Left hindlimb (tissue), 1 donor: ENCODE measurements around the gene ARHGDIB.

Experiments
- DNase-seq: peaks from one replicate; pipeline ENCODE4 v3.0.0-alpha.2; 2018

The ARHGDIB gene

GRCh38 chr12:14954269-14954668 is 7.1 kb downstream of the ARHGDIB start:
- no peak for DNase-seq

DNA sequence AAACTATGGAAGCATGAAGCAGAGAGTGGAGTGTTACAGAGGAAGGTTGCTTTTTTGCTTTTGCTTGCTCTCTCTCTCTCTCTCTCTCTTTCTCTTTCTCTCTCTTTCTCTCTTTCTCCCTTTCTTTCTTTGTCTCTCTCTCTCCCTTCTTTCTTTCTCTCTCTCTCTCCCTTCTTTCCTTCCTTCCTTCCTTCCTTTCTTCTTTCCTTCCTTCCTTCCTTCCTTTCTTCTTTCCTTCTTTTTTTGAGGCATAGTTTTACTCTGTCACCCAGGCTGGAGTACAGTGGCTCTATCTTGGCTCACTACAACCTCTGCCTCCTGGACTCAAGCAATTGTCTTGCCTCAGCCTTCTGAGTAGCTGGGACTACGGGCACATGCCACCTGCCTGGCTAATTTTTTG is 7.6 kb downstream of the ARHGDIB start:
- no peak for DNase-seq

- DNase-seq, result no peak
Measured at GRCh38 chr12:14952299-14952921, 9.0 kb downstream of the ARHGDIB start.

GRCh38 chr12:14951851-14952250 is 9.6 kb downstream of the ARHGDIB start:
- DNase-seq, result no peak

DNA sequence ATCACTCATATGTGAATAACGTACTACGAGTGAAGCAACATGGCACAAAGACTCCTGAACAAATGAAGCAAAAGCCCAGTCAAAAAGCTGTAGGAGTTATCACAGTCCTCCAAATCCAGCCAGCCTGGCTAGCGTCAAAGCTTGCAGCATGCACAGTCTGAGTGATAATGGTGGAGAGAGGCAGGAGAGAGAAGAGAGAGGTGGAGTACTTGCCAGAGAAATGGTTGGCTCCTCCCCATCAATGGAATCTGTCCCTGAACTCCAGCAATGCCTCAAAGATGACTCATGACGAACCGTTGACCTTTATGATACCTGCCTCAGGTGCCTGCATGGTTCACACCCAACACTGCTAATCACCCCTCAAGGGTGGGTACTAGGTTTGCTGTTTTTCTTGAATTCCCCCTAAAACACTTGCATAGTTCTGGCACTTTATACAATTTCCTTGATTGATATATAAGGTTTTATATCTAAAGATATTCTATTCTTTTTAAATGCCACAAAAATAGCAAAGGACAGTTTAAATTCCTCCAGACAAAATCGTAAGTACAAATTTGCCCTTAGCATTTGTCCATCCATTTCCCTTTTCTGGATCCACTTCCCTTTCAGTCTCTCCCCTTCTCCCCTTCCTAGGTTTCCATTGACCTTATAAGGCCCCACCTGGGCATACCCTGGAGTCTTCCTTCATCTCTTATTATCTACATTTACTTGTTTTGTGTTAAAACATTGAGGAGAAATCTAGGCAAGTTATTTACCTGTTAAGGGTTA is 10.2 kb downstream of the ARHGDIB start:
- DNase-seq, result no peak

GRCh38 chr12:14950421-14950820 is 11.0 kb downstream of the ARHGDIB start:
- no peak for DNase-seq

DNA sequence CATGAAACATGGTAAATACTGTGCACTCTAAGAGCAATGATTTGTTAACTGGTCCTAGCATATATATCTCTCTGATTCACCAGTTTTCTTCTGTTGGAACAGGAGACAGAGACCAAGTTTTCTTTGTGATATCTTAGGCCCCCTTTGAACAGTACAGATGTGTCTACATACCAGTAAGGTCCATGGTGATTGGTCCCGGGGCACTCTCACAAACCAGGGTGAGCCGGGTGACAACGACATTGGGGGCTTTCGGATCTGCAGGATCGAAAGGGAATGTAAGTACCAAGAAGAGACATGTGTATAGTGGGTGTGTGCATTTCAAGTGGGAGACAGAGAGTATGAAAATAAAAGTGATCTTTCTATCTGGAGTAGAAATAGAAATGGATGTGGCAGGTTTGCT is 11.8 kb downstream of the ARHGDIB start:
- DNase-seq, result no peak

DNA sequence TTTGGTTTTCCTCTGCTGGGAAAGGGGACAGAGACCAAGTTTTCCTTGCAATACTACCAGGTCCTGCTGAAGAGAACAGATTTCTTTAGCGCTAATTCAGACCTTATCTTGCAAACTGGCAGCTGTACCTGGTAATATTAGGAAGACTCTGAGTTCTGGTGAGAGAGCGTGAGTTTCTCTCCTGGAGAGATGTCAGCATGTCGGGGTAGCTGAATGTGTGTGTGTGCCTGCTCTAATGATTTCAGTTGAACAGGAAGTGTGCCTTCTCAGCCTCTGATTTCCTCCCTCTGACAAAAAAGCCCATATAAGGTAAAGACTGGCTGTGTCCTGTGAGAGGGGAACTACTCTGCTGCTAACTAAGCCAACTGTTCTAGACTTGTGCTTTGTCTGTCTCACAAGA is 12.7 kb downstream of the ARHGDIB start:
- peak; percentile 54 for DNase-seq

DNA sequence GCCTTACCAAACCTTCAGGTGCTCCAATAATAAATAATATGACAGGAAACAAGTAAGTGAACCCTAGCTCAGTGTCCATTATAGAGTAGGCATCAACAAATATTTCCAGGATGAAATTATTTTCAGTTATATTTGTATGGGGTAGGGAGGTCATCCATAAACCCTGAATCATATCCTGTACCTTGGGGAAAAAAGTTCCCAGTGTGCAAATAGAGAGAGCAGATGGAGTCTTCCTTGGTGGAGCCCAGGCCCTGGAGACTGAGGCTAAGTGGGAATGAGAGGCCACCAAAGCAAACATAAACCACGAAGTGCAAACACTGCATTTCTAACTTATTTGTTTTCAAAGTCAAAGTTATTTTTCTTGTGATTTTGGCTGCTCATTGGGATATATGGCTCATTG is 14.5 kb downstream of the ARHGDIB start:
- DNase-seq, result no peak

- DNase-seq, result no peak
Measured at GRCh38 chr12:14946162-14946561, 15.2 kb downstream of the ARHGDIB start.

DNA sequence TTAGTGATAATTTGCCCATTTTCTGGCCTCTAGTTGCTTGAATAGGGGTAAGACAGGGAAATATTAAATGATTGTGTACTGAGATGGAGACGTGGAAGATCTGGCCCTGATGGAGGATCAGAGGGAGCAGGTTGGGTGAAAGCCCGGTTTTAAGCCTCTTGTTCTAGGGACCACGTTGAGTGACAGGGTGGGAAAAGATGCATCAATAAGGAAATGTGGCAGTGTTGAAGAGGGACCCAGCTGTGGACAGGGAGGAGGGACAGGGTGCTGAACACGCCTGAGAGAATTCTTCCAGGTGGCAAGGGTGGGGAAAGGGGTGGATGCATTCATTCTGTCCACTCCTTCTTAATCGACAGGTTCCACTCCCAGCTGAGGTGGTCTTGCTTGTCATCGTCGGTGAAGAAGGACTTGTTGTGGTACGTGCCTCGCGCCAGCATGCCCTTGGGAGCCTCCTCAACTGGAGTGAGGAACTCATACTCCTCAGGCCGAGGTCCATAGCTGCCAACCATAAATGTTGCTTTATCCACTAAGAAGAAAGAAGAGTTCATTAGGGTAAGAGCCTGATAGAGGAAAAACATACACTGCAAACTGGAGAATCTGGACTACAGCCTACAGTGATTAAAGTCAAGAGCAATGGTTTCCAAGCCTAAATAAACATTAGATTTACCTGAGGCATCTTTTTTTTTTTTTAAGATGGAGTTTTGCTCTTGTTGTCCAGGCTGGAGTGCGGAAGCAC is 19.0 kb downstream of the ARHGDIB start:
- no peak for DNase-seq

DNA sequence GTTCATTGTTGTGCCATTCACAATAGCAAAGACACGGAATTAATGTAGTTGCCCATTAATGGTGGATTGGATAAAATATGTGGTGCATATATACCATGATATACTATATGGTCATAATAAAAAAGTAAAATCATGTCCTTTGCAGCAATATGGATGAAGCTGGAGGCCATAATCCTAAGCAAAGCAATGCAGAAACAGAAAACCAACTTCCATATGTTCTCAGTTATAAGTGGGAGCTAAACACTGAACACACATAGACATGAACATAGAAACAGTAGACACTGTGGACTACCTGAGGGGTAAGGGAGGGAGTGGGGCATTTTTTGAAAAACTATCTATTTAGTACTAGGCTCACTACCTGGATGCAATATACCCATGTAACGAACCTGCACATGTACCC is 20.0 kb downstream of the ARHGDIB start:
- DNase-seq, result no peak

DNA sequence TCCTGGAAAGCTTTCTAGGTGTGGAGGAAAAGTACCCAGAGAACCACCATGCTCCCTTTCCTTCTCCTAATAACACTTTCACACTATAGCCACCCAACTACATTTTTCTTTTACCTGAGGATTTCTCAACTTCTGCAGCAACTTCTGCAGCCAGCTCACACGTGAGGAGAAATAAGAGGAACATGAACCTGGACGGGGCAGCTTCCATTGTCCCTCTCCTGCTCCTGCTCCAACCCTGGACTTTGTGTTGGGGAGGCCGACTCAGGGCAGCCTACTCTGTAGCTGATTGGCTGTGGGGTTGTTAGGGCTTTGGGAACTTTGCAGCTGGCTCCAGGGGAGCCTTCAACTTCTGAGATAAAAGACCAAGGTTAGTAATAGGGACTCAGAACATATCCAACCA is 23.1 kb downstream of the ARHGDIB start, which contains the start of gene ERP27:
Gene ERP27 (minus strand): TSS at position 237 of the 400 bp plus-strand sequence. CDS start 29 bp downstream, at position 208.
- DNase-seq, result no peak

DNA sequence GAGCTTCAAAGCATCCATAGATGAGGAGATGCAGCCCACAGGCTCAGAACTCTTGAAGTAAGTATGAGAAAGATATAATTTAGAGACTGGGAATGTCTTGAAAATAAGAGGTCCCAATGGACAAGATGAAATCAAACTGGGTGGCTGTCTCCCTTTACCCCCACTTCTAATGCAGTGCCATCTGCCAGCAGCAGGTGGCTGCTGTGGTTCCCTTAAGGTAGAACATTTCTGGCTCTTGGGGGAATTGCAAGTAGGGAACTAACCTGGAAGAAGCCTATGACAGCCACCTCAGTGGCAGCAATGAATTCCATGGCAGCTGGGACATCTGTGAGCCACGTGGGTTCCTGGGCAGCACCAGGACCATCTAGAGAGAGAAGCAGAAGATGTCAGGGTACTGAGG is 23.7 kb downstream of the ARHGDIB start:
- no peak for DNase-seq

- DNase-seq, result no peak
Measured at GRCh38 chr12:14937014-14937413, 24.4 kb downstream of the ARHGDIB start.

DNA sequence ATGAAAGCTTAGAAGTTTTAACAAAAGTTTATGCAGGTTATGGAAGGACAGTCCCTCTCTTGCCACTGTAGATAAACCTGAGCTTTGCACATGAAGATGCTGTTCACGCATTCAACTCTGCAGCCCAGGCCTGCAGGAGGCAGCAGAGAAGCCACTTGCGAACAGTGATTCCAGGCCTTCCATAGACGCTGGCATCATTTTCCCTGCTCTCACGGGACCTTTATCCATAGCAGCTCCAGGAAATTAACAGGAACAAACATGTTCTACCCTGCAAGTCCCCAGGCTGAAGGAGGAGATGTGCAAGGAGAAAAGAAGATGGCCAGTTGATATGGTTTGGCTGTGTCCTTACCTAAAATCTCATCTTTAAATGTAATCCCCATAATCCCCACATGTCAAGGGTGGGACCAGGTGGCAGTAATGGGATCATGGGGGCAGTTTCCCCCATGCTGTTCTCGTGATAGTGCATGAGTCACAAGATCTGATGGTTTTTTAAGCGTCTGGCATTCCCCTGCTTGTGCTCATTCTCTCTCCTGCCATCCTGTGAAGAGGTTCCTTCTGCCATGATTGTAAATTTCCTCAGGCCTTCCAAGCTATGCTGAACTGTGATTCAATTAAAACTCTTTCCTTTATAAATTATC is 25.1 kb downstream of the ARHGDIB start:
- DNase-seq, result no peak

- DNase-seq, result no peak
Measured at GRCh38 chr12:14935031-14935430, 26.4 kb downstream of the ARHGDIB start.

GRCh38 chr12:14934511-14934910 is 26.9 kb downstream of the ARHGDIB start:
- no peak for DNase-seq

DNA sequence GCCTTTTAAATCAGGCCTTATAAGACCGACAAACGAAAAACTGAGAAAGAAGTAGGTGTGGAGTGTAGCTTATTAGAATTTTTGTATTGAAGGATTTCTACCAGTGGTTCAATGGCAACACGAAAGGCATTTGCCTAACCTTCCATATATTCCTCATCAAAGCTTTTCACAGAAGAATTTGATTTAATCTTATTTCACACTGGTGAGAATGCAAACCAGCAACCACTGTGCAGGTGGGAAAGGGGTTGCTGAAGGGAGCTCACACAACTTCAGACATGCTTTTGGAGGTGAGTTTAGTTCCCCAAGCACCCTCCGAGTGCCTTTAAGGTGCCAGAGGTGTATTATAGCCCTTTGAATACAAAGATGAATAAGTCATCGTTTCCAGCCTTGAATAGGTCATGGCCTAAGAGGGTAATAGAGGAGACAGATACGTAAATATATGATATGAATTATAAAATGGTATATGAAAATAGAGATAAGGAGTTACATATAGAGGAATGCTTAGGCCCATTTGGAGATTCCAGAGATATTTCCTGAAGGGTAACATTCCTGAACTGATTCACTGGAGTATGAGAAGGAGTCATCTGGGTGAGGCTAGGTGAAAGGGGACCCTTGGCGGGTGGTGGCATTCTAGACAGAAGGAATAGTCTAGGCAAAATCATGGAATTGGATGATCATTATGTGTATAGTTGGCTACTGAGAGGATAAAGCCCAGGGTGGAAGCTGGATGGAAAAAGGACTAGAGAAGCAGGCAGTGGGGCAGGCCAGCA is 29.4 kb downstream of the ARHGDIB start:
- no peak for DNase-seq

GRCh38 chr12:14931359-14931758 is 30.0 kb downstream of the ARHGDIB start:
- no peak for DNase-seq

DNA sequence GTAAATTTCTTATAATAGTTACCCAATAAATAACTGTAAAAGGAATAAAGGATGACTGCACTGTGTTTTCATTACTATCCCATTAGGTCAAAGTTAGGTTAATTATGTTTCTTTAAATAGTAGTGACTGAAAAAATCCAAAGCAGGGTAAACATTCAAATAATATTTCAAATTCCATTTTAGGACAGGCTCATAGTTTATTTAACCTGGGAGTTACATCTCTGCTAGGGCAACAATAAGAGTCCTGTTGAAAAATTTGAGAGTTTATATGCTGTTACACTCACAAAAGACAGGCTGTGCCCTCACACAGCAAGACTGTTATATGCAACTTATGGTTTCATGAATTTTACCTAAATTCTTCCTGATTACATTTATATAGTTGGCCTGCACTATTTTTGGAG is 31.1 kb downstream of the ARHGDIB start:
- DNase-seq, result no peak

- peak; percentile 59 for DNase-seq
Measured at GRCh38 chr12:14928931-14929330, 32.5 kb downstream of the ARHGDIB start.

GRCh38 chr12:14927267-14927666 is 34.1 kb downstream of the ARHGDIB start:
- no peak for DNase-seq
